H1 (cell line): ENCODE results near the gene NBAS. TPM values are rescaled to one million over a fixed set of nuclear protein-coding genes. Genes with fewer than 3 reads are reported as not detected.
A peak's percentile ranks its signal among the peaks of the same experiment; 100 is the strongest.

Source experiments
- CTCF ChIA-PET: fragments of 300-600 bp; sonication (Branson Sonifier 250); formaldehyde crosslinking; loops from one replicate; lab custom pipeline; 2021; ENCODE audit not compliant: partially characterized antibody; lab: Charles Lee
- POLR2A ChIA-PET: fragments of 300-600 bp; sonication (Branson Sonifier 250); formaldehyde crosslinking; loops from one replicate; lab custom pipeline; 2021; ENCODE audit warnings: inconsistent platforms; ENCODE audit not compliant: partially characterized antibody; lab: Charles Lee
- DNase-seq, 2 experiments: peaks; one replicate each; pipeline versions ENCODE4 v3.0.0 to v3.0.0-alpha.2; 2010 to 2022; ENCODE audit warnings: low spot score in 2 of 2, low read depth in 1 of 2, mixed read lengths in 1 of 2
- FAIRE-seq: peaks from 2 replicates; lab custom pipeline; 2011; peaks lifted over from hg19 to GRCh38; lab: Jason Lieb, UNC
- H2AFZ ChIP-seq: 2 replicates; pipeline ENCODE4 v1.8.1; 2012; ENCODE audit warnings: low read length, inconsistent platforms
- H2AK5ac ChIP-seq: 2 replicates; pipeline ENCODE4 v1.6.1; 2013; ENCODE audit warnings: low read depth, low read length
- H2BK120ac ChIP-seq: replicated peaks from 2 replicates; pipeline ENCODE3; 2013; ENCODE audit warnings: low read depth, low read length, inconsistent platforms
- H2BK12ac ChIP-seq: 2 replicates; pipeline ENCODE4 v1.6.1; 2013; ENCODE audit warnings: low read depth, low read length
- H2BK15ac ChIP-seq: 2 replicates; pipeline ENCODE4 v1.6.1; 2013; ENCODE audit warnings: low read length
- H2BK20ac ChIP-seq: 2 replicates; pipeline ENCODE4 v1.6.1; 2013; ENCODE audit warnings: low read length
- H2BK5ac ChIP-seq: 2 replicates; pipeline ENCODE4 v1.6.1; 2013; ENCODE audit warnings: low read depth, low read length
- H3K14ac ChIP-seq: 2 replicates; pipeline ENCODE4 v1.6.1; 2013; ENCODE audit warnings: inconsistent platforms; ENCODE audit not compliant: insufficient read length
- H3K18ac ChIP-seq: 2 replicates; pipeline ENCODE4 v1.6.1; 2013; ENCODE audit warnings: low read length; ENCODE audit errors: extremely low read depth
- H3K23ac ChIP-seq: 2 replicates; pipeline ENCODE4 v1.6.1; 2013; ENCODE audit warnings: inconsistent platforms; ENCODE audit not compliant: insufficient read length
- H3K23me2 ChIP-seq: 2 replicates; pipeline ENCODE4 v1.6.1; 2013; ENCODE audit warnings: low read depth, low read length
- H3K27ac ChIP-seq: 2 replicates; pipeline ENCODE4 v1.6.1; 2011; ENCODE audit warnings: low read depth, low read length, inconsistent platforms
- H3K27me3 ChIP-seq, 4 experiments: replicated peaks in 1 of 4; 1 replicate in 1 of 4; 2 replicates in 3 of 4; pipeline versions ENCODE4 v1.6.1 to v1.8.1; 2011 to 2013; ENCODE audit warnings: low read length in 3 of 4, mild to moderate bottlenecking in 3 of 4, inconsistent platforms in 2 of 4, mixed read lengths in 2 of 4, moderate library complexity in 1 of 4; ENCODE audit not compliant: control insufficient read depth in 3 of 4, insufficient read depth in 3 of 4; ENCODE audit errors: extremely low read depth in 1 of 4
- H3K36me3 ChIP-seq, 4 experiments: 2 replicates each; pipeline versions ENCODE4 v1.6.1 to v1.8.1; 2011 to 2013; ENCODE audit warnings: mild to moderate bottlenecking in 4 of 4, low read length in 3 of 4, moderate library complexity in 2 of 4, control low read depth in 1 of 4, inconsistent platforms in 1 of 4; ENCODE audit not compliant: insufficient read depth in 4 of 4, control insufficient read depth in 2 of 4
- H3K4ac ChIP-seq: replicated peaks from 2 replicates; pipeline ENCODE3; 2013; ENCODE audit warnings: low read length, low read depth, mixed read lengths, inconsistent platforms; ENCODE audit not compliant: insufficient read length
- H3K4me1 ChIP-seq, 4 experiments: replicated peaks in 1 of 4; 1 replicate in 1 of 4; 2 replicates in 3 of 4; pipeline versions ENCODE4 v1.6.1 to v1.8.1; 2011 to 2013; ENCODE audit warnings: low read length in 3 of 4, inconsistent platforms in 2 of 4, mixed read lengths in 1 of 4; ENCODE audit not compliant: insufficient read depth in 4 of 4, control insufficient read depth in 3 of 4
- H3K4me2 ChIP-seq, 2 experiments: 2 replicates each; pipeline versions ENCODE4 v1.6.1 to v1.8.1; 2011 to 2013; ENCODE audit warnings: low read depth in 2 of 2, low read length in 2 of 2, control low read depth in 1 of 2, inconsistent platforms in 1 of 2, mild to moderate bottlenecking in 1 of 2; ENCODE audit not compliant: insufficient read depth in 1 of 2
- H3K4me3 ChIP-seq, 4 experiments: fragments of 200-600, 300-600 bp in 1 of 4; sonication (generic), shearing (Covaris generic), sonication (Bioruptor Twin) in 1 of 4; 2 replicates each; pipeline versions ENCODE4 v1.5.1 to v1.8.1; 2011 to 2016; ENCODE audit warnings: low read length in 4 of 4, low read depth in 3 of 4, control low read depth in 2 of 4, inconsistent platforms in 2 of 4, mild to moderate bottlenecking in 2 of 4, mixed read lengths in 1 of 4, moderate library complexity in 1 of 4; ENCODE audit not compliant: insufficient read depth in 2 of 4; ENCODE audit errors: extremely low read depth in 1 of 4
- H3K56ac ChIP-seq: replicated peaks from 2 replicates; pipeline ENCODE3; 2013; ENCODE audit warnings: low read depth, mild to moderate bottlenecking, mixed read lengths, low read length, inconsistent platforms; ENCODE audit not compliant: insufficient read length
- H3K79me1 ChIP-seq: 2 replicates; pipeline ENCODE4 v1.6.1; 2013; ENCODE audit warnings: low read depth, low read length, control low read depth
- H3K79me2 ChIP-seq, 2 experiments: 2 replicates each; pipeline versions ENCODE4 v1.6.1 to v1.8.1; 2012 to 2013; ENCODE audit warnings: low read length in 2 of 2, mild to moderate bottlenecking in 2 of 2, inconsistent platforms in 1 of 2; ENCODE audit not compliant: insufficient read depth in 2 of 2, control insufficient read depth in 1 of 2
- H3K9ac ChIP-seq, 4 experiments: replicated peaks in 1 of 4; 1 replicate in 1 of 4; 2 replicates in 3 of 4; pipeline versions ENCODE4 v1.6.1 to v1.8.1; 2011 to 2013; ENCODE audit warnings: low read depth in 3 of 4, low read length in 3 of 4, control low read depth in 2 of 4, mild to moderate bottlenecking in 2 of 4, moderate library complexity in 2 of 4, inconsistent platforms in 1 of 4; ENCODE audit errors: extremely low read depth in 1 of 4
- H3K9me3 ChIP-seq, 2 experiments: 2 replicates each; pipeline versions ENCODE4 v1.6.1 to v1.8.1; 2012 to 2013; ENCODE audit warnings: mild to moderate bottlenecking in 2 of 2, moderate library complexity in 2 of 2, control low read depth in 1 of 2, inconsistent platforms in 1 of 2, low read depth in 1 of 2, low read length in 1 of 2, mixed read lengths in 1 of 2; ENCODE audit not compliant: insufficient read depth in 2 of 2
- H4K20me1 ChIP-seq, 2 experiments: replicated peaks in 1 of 2; 2 replicates each; pipeline versions ENCODE3 to v1.8.1; 2011 to 2013; ENCODE audit warnings: inconsistent platforms in 2 of 2, low read length in 2 of 2, mild to moderate bottlenecking in 1 of 2; ENCODE audit not compliant: insufficient read depth in 2 of 2, control insufficient read depth in 1 of 2
- H4K5ac ChIP-seq: 2 replicates; pipeline ENCODE4 v1.6.1; 2013; ENCODE audit warnings: low read length, low read depth, mixed read lengths, inconsistent platforms; ENCODE audit not compliant: insufficient read length
- H4K8ac ChIP-seq: 2 replicates; pipeline ENCODE4 v1.8.0; 2013; ENCODE audit warnings: mild to moderate bottlenecking, moderate library complexity, low read length, inconsistent platforms; ENCODE audit not compliant: insufficient read depth; ENCODE audit errors: extremely low read depth
- H4K91ac ChIP-seq: replicated peaks from 2 replicates; pipeline ENCODE3; 2013; ENCODE audit warnings: low read length, mixed read lengths, inconsistent platforms; ENCODE audit not compliant: insufficient read length
- JUN ChIP-seq: IDR thresholded peaks from 2 replicates; pipeline ENCODE4 v1.6.1; 2011; ENCODE audit warnings: low read depth, mild to moderate bottlenecking, improper control_type of control experiment, low read length
- NRF1 ChIP-seq: IDR thresholded peaks from 2 replicates; pipeline ENCODE4 v1.6.1; 2011; ENCODE audit warnings: mild to moderate bottlenecking, low read depth, low read length, improper control_type of control experiment
- SP1 ChIP-seq: IDR thresholded peaks from 2 replicates; pipeline ENCODE4 v1.6.1; 2011; ENCODE audit warnings: low read depth, low read length
- WGBS, 2 experiments: shearing (Covaris generic) in 1 of 2; methylation state at CpG; one replicate each; pipeline versions ENCODE4 v1.1.6 to v1.1.7; 2013 to 2015; ENCODE audit warnings: low lambda C conversion rate in 2 of 2, mixed read lengths in 2 of 2, inconsistent platforms in 1 of 2, low coverage in 1 of 2, missing lambda C conversion rate in 1 of 2; ENCODE audit not compliant: insufficient replicate concordance in 2 of 2, insufficient coverage in 1 of 2, insufficient read length in 1 of 2; ENCODE audit errors: extremely low coverage in 1 of 2, missing lambda C conversion rate in 1 of 2; 5-methylcytosine and 5-hydroxymethylcytosine counted together
- polyA plus RNA-seq, 7 experiments: library from polyadenylated mRNA; depleted of rRNA in 3 of 7; stranded (reverse) in 5 of 7; unstranded in 2 of 7; fragments of >200 nt in 5 of 7; fragments of 200-250 nt in 2 of 7; gene quantifications; 1 replicate in 5 of 7; 2 replicates in 1 of 7; 4 replicates in 1 of 7; pipeline versions ENCODE4 v1.2.1 to v1.2.3, GENCODE V29; 2011 to 2013; ENCODE audit warnings: missing spikeins in 2 of 7, mixed read lengths in 2 of 7
- total RNA-seq: library from RNA; stranded (reverse); fragmentation: NEBNext Ultra II Directional; extraction: Animal tissue kit (Norgen Biotek cat#: 25700); gene quantifications from 2 replicates; pipeline ENCODE4 v1.2.1, GENCODE V29; 2021

NBAS gene
- total and polyA plus RNA-seq, 2 of the 8 experiments (the other 6 are each of a cell fraction or from before 2014, with no cell fraction given): 19.6 to 34.8 TPM

DNA sequence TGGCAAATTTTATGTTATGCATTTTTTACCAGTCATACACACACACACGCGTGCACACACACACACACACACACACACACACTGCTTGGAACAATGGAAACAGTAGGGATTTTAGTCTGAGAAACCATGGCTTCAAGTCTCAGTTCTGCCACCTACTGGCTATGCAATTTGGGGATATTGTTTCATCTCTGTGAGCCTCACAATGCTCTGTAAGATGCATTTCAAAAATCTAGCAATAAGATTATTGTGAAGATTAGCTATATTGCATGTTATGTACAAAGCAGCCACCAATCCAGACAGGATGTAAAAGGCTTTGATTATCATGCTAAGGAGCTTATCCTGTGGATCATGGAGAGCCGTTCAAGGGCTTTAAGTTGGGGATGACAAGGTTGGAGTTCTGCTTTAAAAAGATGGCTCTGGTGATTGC, 401.4 kb downstream of the NBAS start:
- no peak overlapping the region for H3K27ac ChIP-seq
- H2AK5ac ChIP-seq: no peak overlapping the region; the same call in 1 of the 2 replicates
- no peak overlapping the region for H2AFZ ChIP-seq
- H3K23ac ChIP-seq: no peak overlapping the region
- no peak overlapping the region for H4K8ac ChIP-seq
- DNase-seq (no peak), FAIRE-seq (no peak)
- no peak overlapping the region for H3K4ac ChIP-seq
- H3K79me1 ChIP-seq: no peaks in the 10 kb centered on the region
- H3K79me2 ChIP-seq: no peaks in the 10 kb centered on the region
- H3K4me3 ChIP-seq: no peak overlapping the region
- ChIA-PET POLR2A (interaction anchor here (1.0 kb wide), 1 partner anchor 432 kb away, joined by 3 read pairs; the partner anchor contains the start of gene DDX1), CTCF (interaction anchor here (0.6 to 2.6 kb wide), 23 partner anchors 9 to 733 kb away, joined by 3 to 15 read pairs (median 5); no protein-coding TSS in a partner anchor)
- H3K4me2 ChIP-seq: no peak overlapping the region
- no peak overlapping the region; the same call in 1 of the 2 replicates for H3K18ac ChIP-seq
- no peak overlapping the region for H2BK12ac ChIP-seq
- no peak overlapping the region for H4K5ac ChIP-seq
- no peak overlapping the region for H2BK120ac ChIP-seq
- H2BK20ac ChIP-seq: no peak overlapping the region
- no peak overlapping the region for H3K56ac ChIP-seq
- no peaks in the 10 kb centered on the region for H3K23me2 ChIP-seq
- H2BK15ac ChIP-seq: 0 out of 2 replicates have a peak overlapping the region, but pooled peaks have one; percentile 31
- H4K20me1 ChIP-seq: no peaks in the 10 kb centered on the region
- H3K9ac ChIP-seq: no peak overlapping the region
- H3K4me1 ChIP-seq: peaks cover 2 to 20% (median 11%) of the 10 kb centered on the region in 4 experiments
- H3K36me3 ChIP-seq: no peaks in the 10 kb centered on the region
- H3K9me3 ChIP-seq: no peaks in the 10 kb centered on the region
- H3K14ac ChIP-seq: no peak overlapping the region
- H3K27me3 ChIP-seq: no peaks in the 10 kb centered on the region
- H4K91ac ChIP-seq: no peak overlapping the region
- no peak overlapping the region for H2BK5ac ChIP-seq
- WGBS, 2 experiments: 58% methylated on average over 3 of the region's 3 CpGs; no CpG with 5 or more reads in 1 of the 2 experiments
- TF ChIP-seq NRF1 (no peak), SP1 (no peak), JUN (no peak)
